HG03060 (cell line): ENCODE results near the gene FHIT.
"Not testable (repeated sequence)": the region's sequence is repeated elsewhere in the genome, so short reads cannot be mapped to it uniquely, and the experiment has no call there.

ENCODE experiments used
- ATAC-seq: cut with Tn5 transposase; IDR thresholded peaks from one replicate; pipeline ENCODE4 v1.9.1; 2021; ENCODE audit warnings: low read depth, moderate number of reproducible peaks; ENCODE audit not compliant: unreplicated experiment

The FHIT gene

DNA sequence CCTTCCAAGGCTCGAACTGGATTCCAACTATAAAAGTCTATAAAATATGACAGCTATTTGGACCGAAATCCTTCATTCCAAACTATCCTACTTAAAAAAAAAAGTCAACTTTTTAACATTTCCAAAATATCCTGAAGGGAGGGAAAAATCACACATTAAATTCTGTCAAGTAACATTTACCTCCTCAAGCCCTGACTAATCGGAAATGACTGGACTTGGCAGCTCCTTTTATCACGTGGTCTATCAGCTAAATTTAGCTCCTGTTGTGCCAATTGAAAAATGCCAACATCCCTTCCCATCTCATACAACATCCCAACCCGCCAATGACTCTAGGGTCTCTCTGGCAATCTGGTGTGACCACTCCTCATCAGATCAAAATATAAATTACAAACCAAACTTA lies 297.9 kb downstream of the FHIT start:
- ATAC-seq = no peak

DNA sequence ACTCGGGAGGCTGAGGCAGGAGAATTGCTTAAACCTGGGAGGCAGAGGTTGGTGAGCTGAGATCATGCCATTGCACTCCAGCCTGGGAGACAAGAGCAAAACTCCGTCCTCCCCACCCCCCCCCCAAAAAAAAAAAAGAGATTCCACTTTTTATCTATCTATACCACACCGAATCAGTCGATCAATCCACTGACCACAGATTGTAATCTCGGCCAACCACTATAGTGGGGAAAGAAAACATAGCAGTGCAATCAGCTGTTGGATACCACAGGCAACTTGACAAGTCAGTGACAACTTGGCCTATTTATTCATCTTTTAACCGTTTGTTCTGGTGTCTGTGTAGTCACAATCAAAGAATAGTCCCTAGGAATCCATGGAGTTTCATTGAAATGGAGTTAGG lies 299.2 kb downstream of the FHIT start:
- no peak for ATAC-seq

GRCh38 chr3:60949146-60949545 lies 302.1 kb downstream of the FHIT start:
- ATAC-seq = no peak

- no peak for ATAC-seq
Observed at GRCh38 chr3:60948488-60948887, 302.8 kb downstream of the FHIT start.

- ATAC-seq = no peak
Observed at GRCh38 chr3:60935709-60936108, 315.5 kb downstream of the FHIT start.

- no peak for ATAC-seq
Observed at GRCh38 chr3:60933824-60934223, 317.4 kb downstream of the FHIT start.

DNA sequence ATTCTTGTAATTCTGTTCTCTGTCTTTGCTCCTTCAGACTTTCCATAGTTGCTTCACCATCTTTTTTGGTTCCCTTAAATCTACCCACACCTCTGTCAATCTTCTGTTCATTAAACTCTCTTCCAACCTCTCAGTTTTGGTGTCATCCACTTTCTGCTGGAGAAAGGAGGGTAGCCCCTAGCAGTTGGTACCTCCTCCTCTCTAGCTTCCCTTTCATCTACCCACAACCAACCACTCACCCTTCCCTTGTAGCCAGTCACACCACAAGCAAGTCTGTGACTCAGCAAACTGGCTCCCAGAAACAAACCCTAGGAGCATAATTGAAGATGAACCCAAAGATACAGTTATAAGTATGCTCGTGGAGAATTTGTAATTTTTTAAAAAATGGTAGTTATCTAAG lies 318.6 kb downstream of the FHIT start:
- no peak for ATAC-seq

DNA sequence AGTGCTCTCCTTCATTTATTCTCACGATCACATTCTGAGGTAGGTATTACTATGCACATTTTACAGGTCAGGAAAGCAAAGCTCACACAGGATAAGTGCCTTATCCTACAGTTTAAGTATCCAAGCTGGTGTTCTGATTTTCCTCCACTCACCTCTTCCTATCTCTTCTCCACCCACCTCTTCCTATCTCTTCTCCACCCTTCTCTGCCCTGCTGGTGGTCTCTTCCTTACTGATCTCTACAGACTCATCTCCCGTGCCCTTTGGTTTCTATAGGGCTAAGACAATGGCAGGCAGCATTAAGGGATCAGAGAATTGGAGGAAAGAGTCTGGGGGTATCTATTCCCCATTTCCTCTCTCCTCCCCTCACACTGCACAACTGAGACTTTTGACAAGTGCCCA lies 319.1 kb downstream of the FHIT start:
- ATAC-seq = no peak

DNA sequence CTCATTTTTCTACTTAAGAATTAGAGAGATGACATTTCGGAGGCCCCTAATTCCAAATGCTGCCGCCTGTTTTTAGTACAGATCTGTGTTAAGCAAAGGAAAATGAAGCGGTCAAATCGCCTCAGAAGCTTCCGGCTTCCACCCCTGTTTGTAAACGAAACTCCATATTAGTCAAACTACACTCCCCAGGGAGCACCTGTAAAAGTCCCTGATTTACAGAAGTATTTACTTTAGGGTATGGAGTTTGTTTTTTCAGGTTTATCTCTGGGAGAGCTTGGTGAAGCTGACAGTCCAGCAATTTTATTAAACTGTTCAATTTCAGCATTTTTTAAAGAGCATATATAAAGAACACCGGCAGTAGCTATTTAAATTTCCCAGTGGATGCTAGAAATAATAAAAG lies 319.8 kb downstream of the FHIT start:
- peak; percentile 47 for ATAC-seq

GRCh38 chr3:60920519-60920918 lies 330.7 kb downstream of the FHIT start:
- ATAC-seq = no peak

- ATAC-seq = no peak
Observed at GRCh38 chr3:60919296-60919695, 332.0 kb downstream of the FHIT start.

DNA sequence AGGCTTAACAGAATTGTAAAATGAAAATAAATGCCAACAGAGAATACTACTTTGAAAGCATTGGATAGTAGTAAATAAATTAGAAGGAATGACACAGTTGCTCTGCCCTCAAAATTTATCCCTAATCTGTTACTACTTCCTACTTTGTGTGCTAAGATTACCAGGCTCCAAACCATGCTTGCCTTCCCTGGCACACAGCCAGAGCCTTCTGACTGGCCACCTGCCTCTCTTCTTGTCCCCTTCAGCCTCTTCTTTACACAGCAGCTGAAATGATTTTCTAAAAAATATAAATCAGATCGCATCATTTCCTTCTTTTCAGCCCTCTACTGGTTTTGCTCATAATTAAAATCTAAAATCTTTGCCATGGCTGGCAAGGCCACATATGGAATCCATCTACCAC lies 334.1 kb downstream of the FHIT start:
- ATAC-seq = no peak

DNA sequence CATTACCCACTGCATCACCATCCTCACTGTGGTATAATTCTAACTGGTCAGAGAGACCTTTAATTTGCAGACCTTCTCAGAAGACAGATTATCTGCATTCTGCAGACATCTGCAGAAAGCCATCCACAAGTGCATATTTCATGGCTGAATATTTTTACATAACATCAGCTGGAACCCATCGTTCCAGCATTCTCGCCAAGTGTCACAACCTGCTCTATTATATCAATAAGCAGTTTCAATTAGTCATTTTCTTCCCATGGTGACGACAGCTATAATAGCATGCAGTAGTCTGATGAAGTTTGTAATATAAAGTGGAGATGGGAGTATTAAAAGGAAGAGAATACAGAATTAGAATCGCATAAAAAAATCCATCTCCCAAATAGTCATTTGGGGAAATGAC lies 334.7 kb downstream of the FHIT start:
- ATAC-seq = no peak

DNA sequence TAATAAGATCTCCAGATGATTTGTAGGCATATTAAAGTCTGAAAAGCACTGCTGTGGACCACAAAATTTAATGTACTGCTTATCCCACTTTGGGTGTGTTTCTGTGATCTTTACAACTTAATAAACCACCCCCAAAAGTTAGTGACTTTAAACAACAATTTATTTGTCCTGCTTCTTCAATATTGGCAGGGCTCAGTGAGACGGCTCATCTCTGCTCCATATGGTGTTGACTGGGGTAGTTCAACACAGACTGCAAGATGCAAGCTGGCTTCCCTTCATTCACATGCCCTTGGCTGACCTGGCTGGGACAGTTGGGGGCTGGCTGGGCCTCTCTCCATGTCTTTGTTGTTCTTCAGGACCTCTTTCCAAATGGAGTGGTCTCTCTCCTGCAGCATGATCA lies 337.8 kb downstream of the FHIT start:
- ATAC-seq = no peak

- no peak for ATAC-seq
Observed at GRCh38 chr3:60912876-60913275, 338.4 kb downstream of the FHIT start.

DNA sequence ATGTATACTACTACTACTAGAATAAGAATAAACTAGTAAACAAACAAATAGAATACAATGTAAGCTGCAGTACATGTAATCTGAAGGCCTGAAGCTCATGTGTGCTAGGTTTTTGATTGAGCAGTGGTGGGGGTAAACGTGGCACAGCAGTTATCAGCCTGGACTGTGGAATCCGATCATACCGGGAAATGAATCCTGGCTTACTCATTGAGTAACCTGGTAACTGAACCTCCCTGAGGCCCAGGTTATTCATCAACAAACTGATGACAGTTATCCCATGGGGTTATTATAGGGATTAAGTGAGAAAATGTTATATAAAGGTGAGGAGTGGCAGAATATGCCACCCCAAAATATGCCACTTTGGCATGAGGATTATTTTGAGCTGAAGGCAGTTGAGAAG lies 339.1 kb downstream of the FHIT start:
- ATAC-seq = no peak

GRCh38 chr3:60909526-60909925 lies 341.7 kb downstream of the FHIT start:
- ATAC-seq = no peak

- ATAC-seq = no peak
Observed at GRCh38 chr3:60906283-60906682, 345.0 kb downstream of the FHIT start.

DNA sequence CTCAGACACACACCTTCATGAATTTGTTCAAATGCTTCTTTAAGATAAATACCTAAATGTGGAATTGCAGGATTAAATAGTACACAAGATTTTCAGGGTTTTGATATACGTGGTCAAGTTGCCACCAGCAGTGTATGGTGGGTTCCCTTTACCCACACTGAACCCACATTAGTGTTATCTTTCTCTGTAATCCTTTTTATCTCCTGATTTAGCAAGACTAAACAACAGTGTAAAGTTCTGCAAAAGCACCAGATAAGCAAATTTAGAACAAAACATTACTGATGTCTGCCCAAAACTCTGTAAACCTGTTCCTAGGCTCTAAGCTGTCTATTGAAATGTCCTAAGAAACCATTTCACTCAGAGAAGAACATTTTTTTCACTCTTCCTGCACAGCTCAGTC lies 352.9 kb downstream of the FHIT start:
- ATAC-seq = no peak

GRCh38 chr3:60893946-60894345 lies 357.3 kb downstream of the FHIT start:
- ATAC-seq = no peak

GRCh38 chr3:60890226-60890625 lies 361.0 kb downstream of the FHIT start:
- no peak for ATAC-seq

GRCh38 chr3:60888952-60889351 lies 362.3 kb downstream of the FHIT start:
- not testable (repeated sequence) for ATAC-seq

DNA sequence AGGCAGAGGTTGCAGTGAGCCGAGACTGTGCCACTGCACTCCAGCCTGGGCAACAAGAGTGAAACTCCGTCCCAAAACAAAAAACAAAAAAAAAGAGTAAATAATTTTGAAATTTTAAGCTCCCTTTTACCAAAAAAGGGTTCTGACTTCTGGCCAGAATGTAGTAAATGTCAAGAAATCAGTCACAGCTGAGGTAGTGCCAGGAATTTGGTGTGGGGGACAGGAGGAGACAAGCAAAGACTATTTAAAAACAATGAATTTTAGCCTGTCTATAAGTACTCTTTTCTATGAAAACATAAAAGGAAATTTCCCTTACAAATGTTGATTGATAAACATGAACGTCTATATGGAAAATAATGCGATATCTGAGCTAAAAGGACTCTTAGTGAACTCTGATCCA lies 363.7 kb downstream of the FHIT start:
- ATAC-seq = no peak

DNA sequence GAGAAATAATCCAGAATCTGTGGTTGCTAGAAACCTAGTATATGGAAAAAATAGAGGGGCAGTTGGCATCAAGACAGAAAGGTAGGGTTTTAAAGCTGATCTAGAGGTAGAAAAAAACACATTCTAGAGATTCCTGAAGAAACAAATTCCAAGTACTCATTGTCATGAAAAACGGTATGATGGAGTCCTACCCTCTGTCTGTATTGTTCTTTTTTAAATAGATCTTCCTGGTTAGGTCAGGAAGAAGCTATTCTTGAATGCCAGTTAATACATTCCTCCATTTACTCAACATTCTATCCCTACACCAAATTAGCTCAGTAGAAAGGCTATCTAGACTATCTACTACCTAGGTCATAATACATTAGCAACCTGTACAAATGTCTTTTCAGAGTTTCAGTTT lies 364.7 kb downstream of the FHIT start:
- no peak for ATAC-seq
